Colonic mucosa (tissue), 4 donors: ENCODE data around the gene DOCK10. TPM values are rescaled to one million over a fixed set of nuclear protein-coding genes. Genes with fewer than 3 reads are reported as not detected.
A peak's percentile ranks its signal among the peaks of the same experiment; 100 is the strongest.

ENCODE experiments used
- DNase-seq: peaks from one replicate; pipeline ENCODE4 v3.0.0-alpha.2; 2020
- H3K27ac ChIP-seq: fragments of 200-600 bp; one replicate; pipeline ENCODE4 v1.8.0; 2021
- H3K27me3 ChIP-seq: fragments of 200-600 bp; one replicate; pipeline ENCODE4 v1.8.0; 2021
- H3K36me3 ChIP-seq: fragments of 200-600 bp; one replicate; pipeline ENCODE4 v1.8.0; 2021
- H3K4me1 ChIP-seq: fragments of 200-600 bp; one replicate; pipeline ENCODE4 v1.8.0; 2021; ENCODE audit warnings: mild to moderate bottlenecking
- H3K4me3 ChIP-seq: fragments of 200-600 bp; one replicate; pipeline ENCODE4 v1.8.0; 2021
- H3K9ac ChIP-seq, 2 donors: one replicate each; pipeline ENCODE4 v1.7.0; 2013; ENCODE audit warnings: control low read depth in 2 of 2, low read depth in 2 of 2, low read length in 2 of 2
- H3K9me3 ChIP-seq: fragments of 200-600 bp; one replicate; pipeline ENCODE4 v1.8.0; 2021
- CTCF ChIP-seq: fragments of 200-600 bp; IDR thresholded peaks from one replicate; pipeline ENCODE4 v1.8.0; 2022; ENCODE audit warnings: antibody characterized with exemption, mild to moderate bottlenecking
- intact Hi-C: fragments of 100-400 bp; cut with DNase I; formaldehyde crosslinking; loops from one replicate; pipeline ENCODE4 v1.14.1; 2022
- total RNA-seq, 2 donors: library from RNA; stranded (reverse); fragmentation: NEBNext Ultra II Directional in 1 of 2; extraction: Animal tissue kit (Norgen Biotek cat#: 25700) in 1 of 2; gene quantifications; one replicate each; pipeline ENCODE4 v1.2.1, GENCODE V29; 2021
- donor health status: healthy.
- donor health status: DM: no; HTN: no; CAD: no.
- donor health status: DM: no; HTN: no; CAD: no.

The DOCK10 gene
- total RNA-seq, 2 donors from 2014 or later, result 13.5 to 17.4 TPM

DNA sequence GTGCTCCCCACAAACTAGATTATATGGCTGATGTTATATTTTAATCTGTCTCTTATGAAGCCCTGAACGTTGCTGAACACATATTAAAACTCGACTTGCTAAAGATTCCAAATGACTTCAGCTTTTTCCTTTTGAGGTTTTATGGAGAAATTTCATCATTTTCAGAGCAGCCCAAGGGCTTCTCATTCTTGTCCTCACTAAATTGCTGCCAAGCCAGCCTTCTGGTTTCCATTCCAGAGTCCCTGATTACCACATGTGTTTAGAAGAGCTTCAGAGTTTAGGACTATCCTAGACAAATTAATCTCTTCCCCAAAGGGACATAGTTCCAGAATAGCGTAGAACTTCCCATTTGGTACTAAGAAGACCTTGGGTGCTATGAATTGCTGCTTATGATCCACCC lies 248.3 kb downstream of the DOCK10 start:
- no peak for TF ChIP-seq CTCF
- no peak overlapping the region for H3K9ac ChIP-seq
- H3K4me1 ChIP-seq, result no peaks in the 10 kb centered on the region
- no peaks in the 10 kb centered on the region for H3K27me3 ChIP-seq
- no peak for DNase-seq
- intact Hi-C loops, result no loop called here
- H3K9me3 ChIP-seq, result no peaks in the 10 kb centered on the region
- H3K4me3 ChIP-seq, result no peak overlapping the region
- H3K36me3 ChIP-seq, result no peaks in the 10 kb centered on the region
- H3K27ac ChIP-seq, result no peak overlapping the region

DNA sequence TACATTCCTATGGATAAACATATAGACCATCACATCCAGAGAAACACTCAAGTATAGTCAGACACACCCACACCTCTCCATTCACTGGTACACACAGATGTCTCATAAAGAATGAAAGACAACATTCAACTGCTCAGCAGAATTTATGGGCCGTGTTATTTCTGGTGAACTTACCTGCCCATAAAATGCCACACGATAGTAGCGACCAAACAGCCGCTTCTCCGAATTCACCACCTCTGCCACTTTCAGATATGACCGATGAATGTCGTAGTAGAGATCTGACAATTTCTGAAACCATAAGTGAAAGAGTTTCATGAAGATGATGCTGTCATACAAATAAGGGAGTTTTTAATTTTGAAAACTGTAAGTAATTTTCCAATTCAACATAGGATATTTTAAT lies 255.4 kb downstream of the DOCK10 start:
- H3K9ac ChIP-seq, result no peak overlapping the region
- no peaks in the 10 kb centered on the region for H3K36me3 ChIP-seq
- H3K9me3 ChIP-seq, result no peaks in the 10 kb centered on the region
- TF ChIP-seq CTCF, result no peak
- no peak overlapping the region for H3K4me3 ChIP-seq
- no peak for DNase-seq
- no peak overlapping the region for H3K27ac ChIP-seq
- intact Hi-C loops, result no loop called here
- no peaks in the 10 kb centered on the region for H3K4me1 ChIP-seq
- H3K27me3 ChIP-seq, result no peaks in the 10 kb centered on the region

GRCh38 chr2:224781400-224781799 lies 260.9 kb downstream of the DOCK10 start:
- Histone ChIP-seq H3K27ac (no peak overlapping the region), H3K9ac (no peak overlapping the region), H3K4me1 (peaks cover 6% of the 10 kb centered on the region), H3K4me3 (no peak overlapping the region), H3K27me3 (no peaks in the 10 kb centered on the region), H3K36me3 (no peaks in the 10 kb centered on the region), H3K9me3 (no peaks in the 10 kb centered on the region)
- intact Hi-C loops, result no loop called here
- no peak for TF ChIP-seq CTCF
- DNase-seq, result no peak

GRCh38 chr2:224780823-224781222 lies 261.4 kb downstream of the DOCK10 start:
- DNase-seq, result no peak
- H3K4me1 ChIP-seq, result peaks cover 6% of the 10 kb centered on the region
- no peak overlapping the region for H3K27ac ChIP-seq
- H3K36me3 ChIP-seq, result no peaks in the 10 kb centered on the region
- H3K9ac ChIP-seq, result no peak overlapping the region
- intact Hi-C loops, result no loop called here
- no peaks in the 10 kb centered on the region for H3K27me3 ChIP-seq
- H3K4me3 ChIP-seq, result no peak overlapping the region
- TF ChIP-seq CTCF, result no peak
- no peaks in the 10 kb centered on the region for H3K9me3 ChIP-seq

DNA sequence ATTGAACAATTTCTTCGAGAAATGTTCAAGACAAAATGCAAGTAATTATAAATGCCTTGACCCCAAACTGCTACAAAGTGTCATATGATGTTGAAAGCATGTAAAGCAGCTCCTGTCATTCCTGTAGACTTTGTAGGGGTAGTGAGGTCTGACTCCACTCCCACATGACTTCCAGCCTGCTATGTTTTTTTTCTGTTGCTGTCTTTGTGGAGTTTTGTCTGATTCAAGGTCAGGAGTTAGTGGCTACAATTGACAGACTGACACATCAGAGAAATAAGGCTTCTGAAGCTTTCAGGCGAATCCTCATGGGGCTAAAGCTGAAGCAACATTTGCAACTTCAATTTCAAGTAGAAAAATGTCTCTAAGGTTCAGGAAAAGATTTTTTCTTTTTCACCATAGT lies 262.2 kb downstream of the DOCK10 start:
- H3K27ac ChIP-seq, result no peak overlapping the region
- no peaks in the 10 kb centered on the region for H3K27me3 ChIP-seq
- H3K36me3 ChIP-seq, result no peaks in the 10 kb centered on the region
- no peak for DNase-seq
- H3K4me3 ChIP-seq, result no peak overlapping the region
- TF ChIP-seq CTCF, result no peak
- H3K9me3 ChIP-seq, result no peaks in the 10 kb centered on the region
- no peak overlapping the region for H3K9ac ChIP-seq
- intact Hi-C loops, result no loop called here
- peaks cover 6% of the 10 kb centered on the region for H3K4me1 ChIP-seq

DNA sequence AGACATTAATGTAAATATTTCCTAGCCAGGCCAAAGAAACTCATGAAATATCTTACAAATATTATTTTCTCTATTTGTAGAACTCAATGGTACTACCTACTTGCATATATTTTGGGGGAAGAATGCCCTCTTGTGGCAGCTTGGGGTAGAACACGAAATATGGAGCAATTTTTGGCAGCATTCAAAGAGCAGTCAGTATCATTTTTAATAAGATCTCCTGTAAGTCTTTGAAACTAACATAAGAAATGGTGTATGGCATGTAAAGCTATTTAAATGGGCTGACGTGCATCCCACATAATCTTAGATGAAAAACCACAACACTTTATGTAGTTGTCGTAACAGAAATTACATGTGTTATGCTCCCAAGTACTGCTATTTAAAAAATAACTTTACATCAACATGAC lies 263.8 kb downstream of the DOCK10 start:
- Histone ChIP-seq H3K27me3 (no peaks in the 10 kb centered on the region), H3K9ac (no peak overlapping the region), H3K36me3 (no peaks in the 10 kb centered on the region), H3K4me3 (no peak overlapping the region), H3K4me1 (peaks cover 6% of the 10 kb centered on the region), H3K9me3 (no peaks in the 10 kb centered on the region), H3K27ac (no peak overlapping the region)
- DNase-seq, result peak; percentile 74
- peak; percentile 73 for TF ChIP-seq CTCF
- intact Hi-C loops, result loop anchor here (5.0 kb wide), 2 partner anchors 121 to 421 kb away; no protein-coding TSS in a partner anchor
